AG04450 (cell line): Measurements from ENCODE around the gene FXYD7. TPM values are rescaled to one million over a fixed set of nuclear protein-coding genes. Genes with fewer than 3 reads are reported as not detected.

Experiments
- CTCF ChIA-PET: fragments of 300-600, 350-600 bp; formaldehyde crosslinking; extraction: SDS; loops from one replicate; lab custom pipeline; 2022; ENCODE audit warnings: antibody characterized with exemption, inconsistent platforms; lab: Charles Lee
- POLR2A ChIA-PET: fragments of 350-600 bp; formaldehyde crosslinking; extraction: SDS; loops from one replicate; lab custom pipeline; 2021; ENCODE audit warnings: antibody characterized with exemption, inconsistent platforms; lab: Yijun Ruan, JAX
- DNase-seq: peaks from one replicate; pipeline ENCODE4 v3.0.0-alpha.2; 2011; ENCODE audit warnings: low read depth, low spot score
- H3K27ac ChIP-seq: one replicate; pipeline ENCODE4 v1.5.1; 2012; ENCODE audit warnings: low read depth, low read length, control low read depth
- H3K27me3 ChIP-seq: one replicate; pipeline ENCODE4 v1.6.0; 2012; ENCODE audit warnings: low read length; ENCODE audit not compliant: control insufficient read depth, insufficient read depth
- H3K4me3 ChIP-seq: 2 replicates; pipeline ENCODE4 v1.5.1; 2011; ENCODE audit warnings: mild to moderate bottlenecking, low read depth, low read length, control low read depth
- H3K9me3 ChIP-seq: 2 replicates; pipeline ENCODE4 v1.5.1; 2012; ENCODE audit warnings: low read length; ENCODE audit not compliant: control insufficient read depth, insufficient read depth
- CTCF ChIP-seq: IDR thresholded peaks from 2 replicates; pipeline ENCODE4 v1.5.1; 2011; ENCODE audit warnings: low read depth, low read length, control low read depth, inconsistent platforms
- polyA plus RNA-seq: library from polyadenylated mRNA; depleted of rRNA; stranded (reverse); fragments of >200 nt; gene quantifications from 2 replicates; pipeline ENCODE4 v1.2.3, GENCODE V29; 2011

FXYD7 gene
- polyA plus RNA-seq, 1 experiment = not detected

DNA sequence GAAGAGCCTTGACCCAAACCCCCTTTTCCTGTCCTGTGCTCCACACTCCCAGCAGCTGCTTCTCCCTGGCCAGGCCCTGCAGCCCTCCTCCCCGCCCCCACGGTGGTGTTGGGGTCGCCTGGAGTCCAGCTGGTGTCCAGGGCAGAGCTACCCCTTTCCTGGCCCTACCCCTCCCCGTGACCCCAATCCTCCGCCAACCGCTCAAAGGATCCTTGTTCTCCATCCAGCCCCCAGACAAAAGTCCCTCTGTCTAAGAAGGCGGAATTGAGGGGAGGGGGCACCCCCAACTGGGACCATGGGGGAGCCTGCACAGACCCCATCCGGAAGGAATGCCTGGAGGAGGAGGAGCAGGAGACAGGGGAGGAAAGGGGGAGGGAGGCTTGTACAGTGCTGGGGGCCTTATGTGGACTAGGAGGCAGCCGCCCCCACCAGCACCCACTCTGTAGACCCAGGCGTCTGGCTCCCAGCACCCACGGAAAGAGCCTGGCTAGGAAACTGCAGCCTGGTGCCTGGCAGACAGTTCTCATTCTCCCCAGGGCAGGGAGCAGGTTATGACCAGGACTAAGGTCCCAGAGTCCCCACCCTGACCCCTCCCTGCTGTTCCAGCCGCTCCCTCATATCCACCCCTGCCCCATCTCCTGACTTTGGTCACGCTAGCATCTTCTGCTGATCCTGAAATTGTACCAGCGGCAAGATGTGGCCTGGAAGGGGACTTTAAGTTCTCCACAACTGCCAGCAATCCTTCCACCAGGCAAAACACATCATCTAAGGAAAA lies 27.7 kb upstream of the FXYD7 start, which contains the start of gene FXYD3:
TSS of gene FXYD3 (plus strand) at position 647 of the 775 bp plus-strand sequence. CDS start 3,554 bp downstream, outside the sequence.
- TF ChIP-seq CTCF = no peak
- H3K4me3 ChIP-seq = no peak within 1 kb of the TSS

DNA sequence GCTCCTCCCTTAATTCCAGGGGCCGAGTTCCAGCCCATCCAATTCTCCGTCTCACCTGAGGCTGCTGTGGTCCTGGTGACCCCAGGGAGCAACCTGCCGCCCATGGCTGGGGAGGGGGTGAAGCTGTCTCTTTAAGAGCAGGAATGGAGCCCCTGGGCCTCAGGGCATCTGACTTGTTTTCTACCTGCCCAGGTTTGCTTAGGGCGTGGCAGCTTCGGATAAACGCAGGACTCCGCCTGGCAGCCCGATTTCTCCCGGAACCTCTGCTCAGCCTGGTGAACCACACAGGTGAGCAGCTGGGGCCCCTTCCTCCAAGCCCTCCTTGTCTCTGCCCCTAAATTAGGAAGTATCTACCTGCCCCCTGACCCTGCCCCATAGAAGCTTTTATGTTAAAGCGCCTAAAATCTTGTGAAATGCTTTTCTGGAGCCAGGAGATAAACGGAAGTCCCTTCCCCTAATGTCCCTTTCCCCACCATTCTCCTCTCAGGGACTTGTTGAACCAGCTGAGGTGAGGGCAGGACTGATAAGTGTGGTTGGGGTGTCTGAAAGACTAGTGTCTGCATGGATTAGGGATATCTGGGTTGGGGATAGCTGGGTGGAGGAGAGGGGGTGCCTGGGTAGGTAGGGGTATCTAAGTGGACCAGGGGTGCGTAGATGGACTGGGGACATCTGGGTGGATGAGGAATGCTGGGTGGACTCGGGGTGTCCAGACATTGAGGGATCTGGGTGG lies 26.8 kb upstream of the FXYD7 start:
- Histone ChIP-seq H3K27me3 (peaks cover 7% of the 10 kb centered on the region), H3K9me3 (no peaks in the 10 kb centered on the region), H3K4me3 (no peak overlapping the region), H3K27ac (no peak overlapping the region)
- no peak for DNase-seq
- TF ChIP-seq CTCF = no peak
- POLR2A ChIA-PET = no interaction called here
- CTCF ChIA-PET = interaction anchor here (0.5 to 4.8 kb wide), 5 partner anchors 9 to 438 kb away, joined by 3 to 42 read pairs (median 6); partner anchors contain the start of genes FXYD7 and LGI4

More for the DNA sequence above, 27.7 kb upstream of the FXYD7 start, which contains the start of gene FXYD3:
- no peak for DNase-seq
- CTCF ChIA-PET = interaction anchor here (0.6 to 4.8 kb wide), 18 partner anchors 7 to 107 kb away, joined by 3 to 42 read pairs (median 4); partner anchors contain the start of genes FXYD5, FXYD7 and LGI4
- no peaks in the 10 kb centered on the region for H3K9me3 ChIP-seq
- peaks cover 7% of the 10 kb centered on the region for H3K27me3 ChIP-seq
- no peak within 1 kb of the TSS for H3K27ac ChIP-seq
- POLR2A ChIA-PET = no interaction called here

- Histone ChIP-seq H3K27ac (no peak overlapping the region), H3K27me3 (peaks cover 7% of the 10 kb centered on the region), H3K4me3 (no peak overlapping the region), H3K9me3 (no peaks in the 10 kb centered on the region)
- CTCF ChIA-PET = interaction anchor here (0.6 to 4.8 kb wide), 4 partner anchors 19 to 552 kb away, joined by 6 to 42 read pairs (median 20); partner anchors contain the start of genes FXYD7 and LGI4
- no peak for DNase-seq
- no peak for TF ChIP-seq CTCF
- POLR2A ChIA-PET = no interaction called here
These were observed 25.9 kb upstream of the FXYD7 start for GRCh38 chr19:35117116-35117515.

GRCh38 chr19:35117799-35118198 lies 25.3 kb upstream of the FXYD7 start:
- ChIA-PET CTCF (interaction anchor here (0.6 to 4.8 kb wide), 3 partner anchors 18 to 551 kb away, joined by 5 to 31 read pairs (median 8); partner anchors contain the start of gene FXYD7), POLR2A (interaction anchor here (0.6 kb wide), 1 partner anchor 18 kb away, joined by 5 read pairs; no protein-coding TSS in a partner anchor)
- DNase-seq = no peak
- Histone ChIP-seq H3K9me3 (no peaks in the 10 kb centered on the region), H3K27me3 (peaks cover 7% of the 10 kb centered on the region), H3K27ac (no peak overlapping the region), H3K4me3 (no peak overlapping the region)
- TF ChIP-seq CTCF = no peak
